Measurements from ENCODE around the gene CASKIN1.

The CASKIN1 gene

DNA sequence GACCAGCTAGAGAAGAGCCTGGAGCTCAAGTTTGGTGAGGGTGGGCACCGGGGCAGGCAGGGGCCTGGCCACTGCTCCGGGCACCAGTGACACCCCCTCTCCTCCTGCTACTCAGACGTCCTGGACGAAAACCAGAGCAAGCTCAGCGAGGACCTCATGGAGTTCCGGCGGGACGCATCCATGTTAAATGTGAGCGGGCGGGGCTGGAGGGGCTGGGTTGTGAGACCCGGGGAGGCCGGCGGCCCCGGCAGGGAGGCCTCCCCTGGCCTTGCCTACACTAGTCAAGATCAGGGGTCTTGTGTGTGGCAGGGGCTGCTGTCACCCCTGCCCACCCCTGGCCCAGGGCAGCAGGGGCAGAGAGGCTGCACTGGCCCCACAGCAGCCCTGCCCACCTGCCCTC lies 23.0 kb downstream of the CASKIN1 start:
- no peak for DNase-seq

DNA sequence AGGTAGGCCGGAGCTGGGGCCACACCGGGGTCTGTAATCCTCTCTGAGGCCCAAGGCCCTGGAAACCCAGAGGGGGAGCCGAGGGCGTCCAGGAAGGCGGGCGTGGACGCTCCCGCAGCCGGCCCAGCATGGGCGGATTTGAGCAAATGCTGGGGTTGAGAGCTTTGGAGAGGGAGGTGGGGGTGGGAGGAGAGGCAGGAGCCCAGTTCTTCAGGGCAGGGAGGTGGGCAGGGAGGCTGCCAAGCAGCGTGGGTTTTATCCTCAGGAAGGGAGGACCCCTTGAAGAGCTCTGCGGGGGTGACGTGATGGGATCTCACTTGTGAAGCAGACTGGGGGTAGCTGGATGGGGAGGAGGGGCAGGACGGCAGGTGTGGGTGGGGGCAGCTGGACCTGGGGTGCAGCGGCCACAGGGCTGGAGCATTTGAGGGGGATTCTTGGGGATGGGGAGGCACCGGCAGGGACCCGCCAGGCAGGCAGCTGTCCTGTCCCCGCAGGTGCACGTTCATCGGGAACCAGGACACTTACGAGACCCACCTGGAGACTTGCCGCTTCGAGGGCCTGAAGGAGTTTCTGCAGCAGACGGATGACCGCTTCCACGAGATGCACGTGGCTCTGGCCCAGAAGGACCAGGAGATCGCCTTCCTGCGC lies 23.6 kb downstream of the CASKIN1 start:
- no peak for DNase-seq

DNA sequence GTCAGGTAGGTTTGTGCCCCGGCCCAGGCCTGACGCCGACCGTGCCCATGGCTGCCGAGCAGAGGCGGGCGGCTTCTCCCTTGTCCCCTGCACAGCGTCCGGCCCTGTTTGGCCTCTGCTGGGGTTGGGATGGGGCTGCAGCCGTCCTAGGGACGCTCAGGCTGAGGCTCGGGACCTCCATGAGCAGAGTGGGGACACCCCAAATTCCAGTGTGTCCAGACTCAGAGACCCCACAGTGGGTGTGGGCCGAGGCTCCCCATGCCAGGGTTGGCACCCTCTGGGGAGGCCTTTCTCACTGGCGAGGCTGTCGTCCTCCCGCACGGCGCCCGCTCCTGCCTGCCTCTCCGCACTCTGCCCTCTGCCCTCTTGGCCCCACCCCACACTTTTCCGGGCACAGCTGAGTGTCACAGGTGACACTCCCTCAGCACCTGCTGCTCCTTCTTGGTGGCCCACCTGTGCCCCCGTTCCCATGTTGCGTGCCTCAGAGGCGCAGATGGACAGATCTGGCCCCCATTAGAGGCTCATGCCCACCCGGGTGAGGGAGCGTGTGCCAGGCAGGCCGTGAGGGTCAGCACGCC lies 24.7 kb downstream of the CASKIN1 start:
- DNase-seq: no peak

DNA sequence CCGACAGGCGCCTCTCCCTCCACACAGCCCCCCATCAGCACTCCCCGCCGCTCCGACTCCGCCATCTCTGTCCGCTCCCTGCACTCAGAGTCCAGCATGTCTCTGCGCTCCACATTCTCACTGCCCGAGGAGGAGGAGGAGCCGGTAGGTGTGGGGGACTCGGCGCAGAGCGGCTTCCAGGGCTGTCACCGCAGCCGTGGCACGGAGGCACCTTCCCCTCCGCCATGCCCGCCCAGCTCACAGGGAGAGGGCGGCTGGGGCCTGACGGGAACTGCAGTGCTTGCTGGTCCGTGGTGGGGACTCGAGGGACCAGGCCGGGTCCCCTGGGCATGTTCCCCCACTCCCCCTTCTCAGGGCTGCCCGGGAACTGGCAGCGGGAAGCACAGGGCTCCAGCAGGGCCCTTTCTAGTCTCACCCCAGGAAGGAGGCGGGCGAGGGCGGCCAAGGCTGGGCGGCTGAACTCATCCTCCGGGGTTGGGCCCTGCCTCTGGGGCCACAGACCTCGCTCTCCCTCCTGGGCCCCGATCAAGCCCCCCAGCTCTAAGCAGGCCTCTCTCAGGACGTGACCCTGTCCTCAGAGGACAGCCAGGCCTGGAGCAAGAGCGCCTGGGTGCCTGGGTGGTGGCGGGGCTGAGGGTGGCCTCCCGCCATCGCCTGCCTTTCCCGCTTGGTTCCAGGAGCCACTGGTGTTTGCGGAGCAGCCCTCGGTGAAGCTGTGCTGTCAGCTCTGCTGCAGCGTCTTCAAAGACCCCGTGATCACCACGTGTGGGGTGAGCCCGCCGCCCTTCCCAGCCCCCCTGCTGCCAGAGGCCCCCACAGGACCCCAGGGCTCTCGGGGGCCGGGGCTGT lies 25.6 kb downstream of the CASKIN1 start:
- DNase-seq: no peak

- DNase-seq: no peak
These were observed 26.3 kb downstream of the CASKIN1 start for GRCh38 chr16:2170080-2170479.

DNA sequence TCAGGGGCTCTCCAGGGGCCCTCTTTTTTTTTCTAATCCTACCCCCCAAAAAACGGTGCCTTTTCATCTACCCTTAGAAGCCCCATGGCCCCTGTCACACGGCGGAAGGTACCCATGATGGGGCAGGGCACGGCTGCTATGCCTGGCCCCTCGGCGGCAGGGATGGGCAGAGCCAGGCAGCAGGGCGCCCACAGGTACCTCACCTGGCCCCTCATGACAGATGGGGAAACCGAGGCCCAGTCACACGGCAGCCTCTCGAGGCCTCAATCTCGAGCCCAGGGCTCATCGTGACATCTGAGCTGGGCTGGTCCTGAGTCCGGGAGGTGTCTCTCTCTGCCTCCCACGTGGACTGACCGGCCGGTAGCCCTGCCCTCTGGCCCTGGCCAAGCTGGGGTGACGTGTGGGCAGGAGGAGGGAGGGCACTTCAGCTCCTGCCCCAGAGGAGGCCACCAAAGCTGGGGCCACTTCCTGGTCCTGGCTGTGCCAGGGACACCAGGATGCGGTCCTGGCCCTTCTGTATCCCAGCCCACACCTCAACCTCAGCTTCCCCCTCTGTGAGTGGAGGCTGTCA lies 29.3 kb downstream of the CASKIN1 start:
- DNase-seq: no peak

- no peak for DNase-seq
These were observed 29.9 kb downstream of the CASKIN1 start for GRCh38 chr16:2166263-2167067.

DNA sequence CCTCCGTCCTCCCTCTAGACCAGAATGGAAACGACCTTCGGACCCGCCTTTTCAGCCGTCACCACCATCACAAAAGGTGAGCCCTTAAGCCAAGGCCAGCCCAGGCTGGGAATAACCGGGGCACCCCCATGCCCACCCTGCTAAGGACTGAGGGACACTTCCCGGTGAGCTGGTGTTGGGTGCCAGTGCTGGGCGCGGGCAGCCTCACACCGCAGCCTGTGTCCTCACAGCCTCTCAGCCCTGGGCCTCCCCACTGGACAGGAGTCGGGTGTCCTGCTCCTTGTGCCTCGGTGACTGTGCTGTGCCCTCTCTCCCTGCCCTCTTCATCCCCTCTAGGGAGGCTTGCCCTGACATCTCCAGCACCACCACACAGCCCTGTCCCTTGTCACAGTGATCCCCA lies 30.5 kb downstream of the CASKIN1 start:
- no peak for DNase-seq

DNA sequence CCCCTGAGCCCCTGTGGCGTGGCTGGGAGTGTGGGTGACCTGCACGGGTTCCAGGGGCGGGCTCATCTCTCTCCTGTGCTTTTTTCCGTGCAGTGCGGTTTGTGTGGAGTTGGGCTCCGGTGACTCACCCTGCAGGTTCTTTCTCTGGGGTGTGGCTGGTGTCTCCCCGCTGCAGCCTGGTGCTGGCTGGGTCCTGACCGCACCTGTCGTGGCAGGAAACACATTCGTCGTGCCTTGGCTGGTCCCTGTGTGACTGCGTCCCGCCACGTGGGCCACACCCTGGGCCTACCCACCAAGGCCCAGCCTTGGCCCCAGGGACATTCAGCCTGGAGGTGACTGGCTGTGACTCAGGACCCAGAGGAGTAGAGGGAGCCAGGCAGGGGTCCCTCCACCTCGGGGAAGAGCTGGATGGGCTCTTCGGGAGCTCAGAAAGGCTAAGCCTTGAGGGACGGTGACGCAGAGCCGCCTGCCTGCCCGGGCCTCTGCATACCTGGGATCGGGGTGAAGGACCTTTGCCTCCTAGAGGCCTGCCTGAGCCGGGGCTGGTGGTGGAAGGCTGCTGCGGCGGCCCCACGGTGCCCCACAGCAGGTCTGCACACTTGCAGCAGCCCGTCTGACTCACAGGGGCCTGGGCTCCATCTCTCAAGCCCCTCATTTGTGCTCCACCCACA lies 33.1 kb downstream of the CASKIN1 start:
- DNase-seq: no peak

- no peak for DNase-seq
These were observed 33.7 kb downstream of the CASKIN1 start for GRCh38 chr16:2162676-2163118.

GRCh38 chr16:2161911-2162310 lies 34.5 kb downstream of the CASKIN1 start:
- no peak for DNase-seq

DNA sequence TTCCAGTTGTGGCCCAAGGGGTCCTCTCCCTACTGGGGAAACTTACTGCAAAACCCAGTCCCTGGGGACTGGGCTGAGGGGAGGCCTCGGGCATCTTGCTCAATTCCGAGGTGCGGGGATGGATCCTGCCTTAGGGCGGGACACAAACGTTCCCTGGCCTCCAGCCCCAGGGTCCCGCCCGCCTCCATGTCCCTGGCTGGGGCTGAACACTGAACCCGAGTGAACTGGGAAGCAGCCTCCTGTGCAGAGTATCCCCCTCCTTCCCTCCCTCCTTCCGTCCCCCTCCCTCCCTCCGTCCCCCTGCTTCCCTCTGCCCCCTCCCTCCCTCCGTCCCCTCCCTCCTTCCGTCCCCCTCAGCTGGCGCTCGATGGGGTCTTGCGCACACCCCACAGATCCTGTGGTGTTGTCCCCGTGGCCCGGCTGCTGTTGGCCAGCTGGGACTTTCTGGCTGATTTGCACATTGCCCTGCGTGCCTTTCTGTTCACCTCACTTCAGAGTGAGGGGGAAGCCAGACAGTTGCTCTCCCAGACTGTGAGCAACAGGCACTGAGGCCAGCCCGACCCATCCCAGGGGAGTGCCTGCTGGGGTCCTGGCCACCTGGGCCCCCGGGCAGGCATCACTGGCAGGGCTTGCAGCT lies 35.4 kb downstream of the CASKIN1 start:
- DNase-seq: no peak

DNA sequence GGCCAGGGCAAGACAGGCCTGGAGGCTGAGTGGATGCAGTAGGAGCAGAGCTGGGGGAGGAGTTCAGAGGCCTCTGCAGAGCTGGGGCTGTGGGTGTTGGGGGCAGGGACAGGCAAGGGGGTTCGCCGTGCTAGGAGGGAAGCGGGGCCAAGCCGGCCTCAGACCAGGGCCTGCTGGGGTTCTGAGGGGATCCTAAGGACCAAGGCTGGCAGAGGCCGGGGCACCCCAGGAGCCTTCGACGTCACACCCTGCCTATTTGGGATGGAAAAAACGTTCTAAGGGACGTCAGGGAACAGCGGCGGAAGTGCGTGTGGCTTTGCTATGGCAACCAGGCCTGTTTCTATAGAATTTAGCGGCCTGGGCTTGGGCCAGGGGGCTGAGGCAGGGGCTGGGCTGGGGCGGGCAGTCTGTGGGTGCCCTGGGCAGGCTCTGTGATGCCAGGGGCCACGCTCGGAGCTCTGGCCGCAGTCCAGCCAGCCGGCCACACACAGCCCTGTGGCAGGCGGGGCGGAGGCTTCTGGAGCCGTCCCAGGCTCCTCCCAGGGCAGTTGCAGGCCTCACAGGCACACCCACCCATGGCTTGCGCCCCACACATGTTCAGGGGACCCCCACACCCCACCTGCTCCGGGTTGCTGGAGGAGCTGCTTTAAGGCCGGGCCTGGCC lies 37.1 kb downstream of the CASKIN1 start:
- DNase-seq: peak; percentile 93

DNA sequence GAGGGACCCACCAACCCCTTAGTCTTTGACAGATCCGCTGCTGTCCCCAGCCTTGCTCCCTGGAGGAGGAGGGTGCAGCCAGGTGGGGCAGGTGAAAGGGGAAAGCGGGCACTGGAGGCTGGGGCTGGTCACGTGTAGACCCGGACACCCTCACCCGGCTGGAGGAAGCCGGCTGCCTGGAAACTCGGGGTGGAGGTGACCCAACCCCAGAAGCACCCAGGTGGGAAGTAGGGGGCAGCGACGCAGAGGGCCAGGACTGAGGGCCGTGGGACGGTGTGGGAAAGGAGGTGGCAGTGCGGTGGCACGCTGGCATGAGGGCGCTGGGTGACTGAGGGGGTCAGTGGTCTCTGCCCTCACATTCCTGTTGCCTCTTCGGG lies 38.2 kb downstream of the CASKIN1 start:
- no peak for DNase-seq

DNA sequence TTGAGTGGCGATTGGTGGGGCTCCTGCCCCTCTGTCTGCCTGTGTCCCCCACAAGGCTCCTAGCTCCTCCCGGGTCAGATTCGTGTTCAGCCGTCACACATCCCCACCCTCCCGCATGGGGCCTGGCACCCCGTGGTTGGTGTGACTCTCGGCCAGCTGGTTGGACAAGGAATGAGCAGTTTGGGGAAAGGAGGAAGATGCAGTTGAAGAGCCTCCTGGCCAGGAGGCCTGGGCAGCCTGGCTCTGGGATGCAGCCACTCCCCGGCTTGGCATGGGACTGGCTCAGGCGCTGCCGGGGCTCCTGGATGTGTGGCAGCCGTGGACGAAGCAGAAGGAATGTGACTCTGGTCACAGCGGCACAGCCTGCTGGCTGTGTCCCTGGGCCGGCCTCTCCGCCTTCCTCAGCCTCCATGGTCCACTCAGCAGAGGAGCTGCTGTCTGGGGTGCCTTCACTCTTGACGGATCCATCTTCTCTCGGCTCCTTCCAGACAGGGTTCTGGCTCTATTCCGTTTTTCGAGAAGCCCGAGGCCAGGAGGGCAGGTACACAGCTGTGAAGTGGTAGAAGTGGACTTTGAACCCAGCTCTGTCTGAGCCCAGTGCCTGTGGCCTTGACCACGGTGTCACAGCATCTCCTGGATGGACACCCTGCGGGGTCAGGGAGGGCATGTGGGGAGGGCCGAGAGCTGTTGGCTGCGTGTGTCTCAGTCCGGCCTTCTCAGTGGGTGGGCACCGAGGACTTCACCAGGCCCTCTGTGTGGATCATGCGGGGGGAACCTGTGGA lies 38.7 kb downstream of the CASKIN1 start:
- no peak for DNase-seq

DNA sequence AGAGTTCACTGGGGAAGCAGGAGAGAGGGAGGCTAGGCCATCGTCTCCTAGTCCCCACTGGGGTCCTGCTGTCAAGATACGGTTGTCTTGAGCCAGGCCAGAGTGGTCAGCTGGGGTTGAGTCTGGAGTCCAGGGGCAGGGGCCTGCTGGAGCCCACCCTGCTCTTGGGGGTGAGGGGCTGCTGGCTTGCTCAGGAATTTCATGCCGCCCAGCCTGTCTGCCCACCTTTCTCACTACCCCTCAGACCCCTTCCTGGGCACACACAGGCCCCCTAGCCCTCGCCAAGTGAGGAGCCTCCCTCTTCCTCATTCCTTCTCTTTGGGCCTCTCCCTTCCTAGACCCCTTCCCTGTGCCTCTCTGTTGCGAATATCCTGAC lies 39.6 kb downstream of the CASKIN1 start:
- DNase-seq: no peak

DNA sequence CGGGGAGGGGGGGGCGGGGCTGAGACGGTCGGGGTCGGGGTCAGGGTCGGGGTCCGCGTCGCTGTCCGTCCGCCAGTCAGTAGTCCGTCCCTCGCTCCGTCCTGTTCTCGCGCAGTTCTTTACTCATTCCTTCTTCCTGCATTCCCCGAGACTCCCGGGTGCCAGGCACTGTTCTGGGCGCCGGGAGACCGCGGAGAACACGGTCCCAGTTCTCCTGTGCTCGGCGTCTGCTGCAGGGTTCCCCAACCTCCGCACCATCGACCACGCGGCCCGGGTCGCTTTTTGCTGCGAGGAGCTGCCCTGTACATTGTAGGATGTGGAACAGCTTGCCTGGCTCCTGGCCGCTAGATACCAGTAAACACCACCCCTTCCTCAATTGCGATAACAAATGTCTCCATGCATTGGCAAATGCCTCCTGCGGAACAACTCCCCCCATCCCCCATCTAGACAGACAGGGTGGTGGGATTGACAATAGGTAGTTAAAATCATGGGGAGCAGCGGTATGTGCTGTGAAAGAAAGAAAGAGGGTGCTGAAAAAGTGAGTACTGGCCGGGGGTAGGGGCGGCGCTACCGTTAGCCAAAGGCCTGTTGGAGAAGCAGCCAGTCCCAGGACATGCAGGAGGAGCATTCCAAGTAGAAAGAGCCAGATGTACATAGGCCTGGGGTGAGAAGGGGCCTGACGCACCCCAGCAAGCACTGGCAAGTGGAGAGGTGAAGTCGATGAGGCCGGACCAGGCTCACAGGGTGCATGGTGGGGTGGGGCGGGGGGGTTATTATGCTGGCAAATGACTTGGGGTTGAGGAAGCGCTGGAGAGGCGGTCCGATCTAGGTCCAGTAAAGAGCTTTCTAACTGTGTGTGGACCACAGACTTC lies 40.2 kb downstream of the CASKIN1 start:
- DNase-seq: peak; percentile 80

GRCh38 chr16:2155091-2155950 lies 41.1 kb downstream of the CASKIN1 start, which contains the start of gene TRAF7:
Gene TRAF7 (plus strand): TSS chr16:2155782. CDS start chr16:2163921, 8,139 bp downstream.
- DNase-seq: peak; percentile 100
